Cortex of kidney (tissue), 1 donor: ENCODE measurements around the gene GPR17.

Experiments used
- DNase-seq: peaks from one replicate; lab custom pipeline; 2025; lab: John Stamatoyannopoulos, UW

GPR17 gene

DNA sequence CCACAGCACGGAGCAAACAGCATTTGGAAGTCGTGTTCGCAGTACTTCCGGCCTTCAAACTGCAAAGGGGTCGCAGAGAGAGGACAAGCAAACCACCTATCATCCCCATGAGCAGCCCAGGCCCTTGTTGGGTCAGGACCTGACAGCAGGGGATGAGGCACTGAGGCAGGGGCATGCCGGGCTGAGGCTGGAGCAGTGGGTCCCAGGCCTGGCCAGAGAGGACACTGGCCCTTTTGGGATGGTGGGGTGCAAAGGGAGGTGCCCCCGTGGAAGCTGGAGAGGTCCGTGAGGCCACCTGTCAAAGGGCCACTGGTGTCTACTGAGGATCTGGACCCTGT is 8.9 kb downstream of the GPR17 start:
- DNase-seq = no peak

DNA sequence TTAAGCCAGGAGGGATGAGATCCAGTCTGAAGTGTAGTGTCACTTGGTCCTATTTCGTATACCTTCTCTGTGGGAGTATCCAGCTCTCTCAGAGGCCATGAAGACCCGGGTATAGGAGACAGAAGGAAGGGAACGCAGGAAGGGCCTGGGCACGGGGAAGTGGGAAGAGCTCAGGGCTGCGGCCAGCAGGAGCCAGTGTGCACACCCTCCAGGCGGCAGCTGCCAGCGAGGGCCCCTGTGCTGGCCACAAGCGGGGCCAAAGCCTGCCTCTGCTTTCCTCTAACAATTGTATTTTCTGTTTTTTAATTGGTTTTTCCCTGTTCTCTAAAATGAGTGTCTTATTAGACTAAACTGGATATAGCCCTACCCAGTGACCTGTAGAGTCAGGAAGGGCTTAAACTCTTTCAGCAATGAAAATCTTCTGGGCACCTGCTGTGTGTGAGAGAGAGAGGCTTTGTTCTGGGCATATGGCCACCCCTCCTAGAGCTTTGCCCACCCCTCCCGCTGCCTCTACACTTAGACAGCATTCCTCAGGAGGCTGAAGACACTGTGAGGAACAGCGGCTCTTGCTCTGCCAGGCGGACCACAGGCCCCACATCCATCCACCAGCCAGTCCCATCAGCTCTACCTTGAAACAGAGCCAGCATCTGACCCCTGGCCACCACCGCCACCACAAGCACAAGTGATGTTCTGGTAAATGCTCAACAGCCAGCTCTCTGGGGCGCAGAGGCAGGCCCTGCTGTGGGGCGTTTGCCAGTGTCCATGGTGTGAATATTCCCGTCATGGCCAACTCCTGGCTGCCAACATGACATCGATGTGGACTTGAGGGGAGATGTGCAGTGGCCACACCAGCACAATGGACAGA is 9.5 kb downstream of the GPR17 start:
- no peak for DNase-seq

DNA sequence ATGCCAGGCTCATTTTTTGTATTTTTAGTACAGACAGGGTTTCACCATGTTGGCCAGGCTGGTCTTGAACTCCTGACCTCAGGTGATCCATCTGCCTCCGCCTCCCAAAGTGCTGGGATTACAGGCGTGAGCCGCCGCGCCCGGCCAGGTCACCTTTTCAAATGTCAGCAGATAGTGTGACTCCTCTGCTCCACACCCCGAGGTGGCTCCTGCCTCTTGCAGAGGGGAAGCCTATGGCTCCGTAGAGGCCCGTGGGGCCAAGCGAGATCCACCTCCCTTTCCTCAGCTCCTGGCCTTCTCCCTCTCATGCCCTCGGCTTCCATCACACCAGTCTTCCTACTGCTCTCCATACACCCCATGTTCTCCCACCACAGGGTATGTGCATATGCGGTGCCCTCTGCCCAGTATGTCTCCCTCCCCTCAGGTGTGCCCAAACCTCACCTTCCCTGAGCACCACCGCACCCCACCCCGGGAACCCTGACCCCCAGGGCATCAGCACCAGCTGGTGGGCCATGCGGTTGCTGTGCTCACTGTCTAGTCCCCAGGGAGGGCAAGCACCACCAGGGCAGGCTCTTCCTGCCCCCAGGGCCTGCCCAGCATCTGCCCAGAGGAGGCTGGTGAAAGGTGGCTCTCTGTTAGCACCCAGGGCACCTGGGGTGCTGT is 10.7 kb downstream of the GPR17 start:
- DNase-seq = no peak

DNA sequence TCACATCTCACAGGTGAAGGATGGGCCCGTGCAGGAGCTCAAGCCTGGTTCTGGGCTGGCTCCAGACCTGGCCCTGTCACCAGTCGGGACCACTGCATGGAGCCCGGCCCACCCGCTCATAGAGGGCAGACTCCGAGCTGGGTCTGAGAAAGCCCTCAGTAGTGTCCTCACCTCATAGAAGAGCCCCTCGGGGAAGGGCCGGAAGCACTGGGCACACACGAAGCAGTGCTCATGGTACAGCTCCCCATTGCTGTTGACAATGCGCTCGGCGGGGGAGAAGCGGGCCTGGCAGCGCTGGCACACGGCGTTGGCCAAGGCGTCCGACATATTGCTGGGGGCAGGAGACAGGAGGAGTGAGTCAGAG is 11.3 kb downstream of the GPR17 start:
- no peak for DNase-seq

DNA sequence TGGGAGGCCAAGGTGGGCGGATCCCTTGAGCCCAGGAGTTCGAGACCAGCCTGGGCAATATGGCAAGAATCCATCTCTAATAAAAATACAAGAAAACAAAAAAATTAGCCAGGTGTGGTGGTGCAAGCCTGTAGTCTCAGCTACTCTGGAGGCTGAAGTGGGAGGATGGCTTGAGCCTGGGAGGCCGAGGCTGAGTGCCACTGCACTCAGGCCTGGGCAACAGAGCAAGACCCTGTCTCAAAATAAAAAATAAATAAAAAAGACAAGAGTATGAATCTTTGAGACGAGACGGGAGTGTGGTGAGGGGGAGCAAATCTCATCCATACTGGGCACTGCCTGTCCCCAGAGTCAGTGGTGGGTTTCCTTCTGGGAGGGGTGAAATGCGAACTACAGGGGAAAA is 12.2 kb downstream of the GPR17 start:
- DNase-seq = no peak

DNA sequence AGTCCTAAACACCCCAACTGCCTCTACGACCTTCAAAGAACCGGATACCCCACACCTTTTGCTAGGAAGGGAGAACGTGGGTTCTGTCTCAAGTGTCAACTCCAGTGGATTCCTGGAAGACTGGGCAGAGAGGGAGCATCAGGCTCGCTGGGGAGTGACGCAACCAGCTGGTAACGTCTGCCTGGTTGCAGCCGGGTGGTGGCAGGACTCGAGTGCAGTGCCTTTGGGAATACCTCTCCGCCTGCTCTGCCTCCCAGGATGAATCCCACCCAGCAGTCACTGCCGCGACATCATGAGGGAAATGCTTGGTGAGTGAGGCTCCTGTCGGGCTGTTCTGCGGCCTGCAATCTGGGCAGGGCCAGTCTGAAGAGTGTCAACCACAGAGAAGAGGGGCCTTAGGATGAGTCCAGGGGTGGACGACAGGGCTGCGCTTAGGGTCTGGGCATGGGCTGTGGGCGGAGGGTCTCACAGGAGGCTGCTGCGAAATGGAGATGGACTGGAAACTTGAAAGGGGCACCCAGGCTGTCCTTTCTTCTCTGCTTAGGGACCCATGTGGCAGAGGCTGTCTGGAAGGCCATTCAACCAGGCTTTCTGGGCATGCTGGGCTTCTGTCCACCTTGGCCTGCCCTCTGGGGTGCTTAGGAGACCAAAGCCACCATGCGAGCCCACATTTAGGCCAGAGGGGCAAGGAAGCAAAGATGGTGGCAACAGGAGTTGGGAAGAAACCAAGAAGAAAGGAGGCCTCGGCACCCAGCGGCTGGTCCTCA is 12.9 kb downstream of the GPR17 start:
- no peak for DNase-seq

DNA sequence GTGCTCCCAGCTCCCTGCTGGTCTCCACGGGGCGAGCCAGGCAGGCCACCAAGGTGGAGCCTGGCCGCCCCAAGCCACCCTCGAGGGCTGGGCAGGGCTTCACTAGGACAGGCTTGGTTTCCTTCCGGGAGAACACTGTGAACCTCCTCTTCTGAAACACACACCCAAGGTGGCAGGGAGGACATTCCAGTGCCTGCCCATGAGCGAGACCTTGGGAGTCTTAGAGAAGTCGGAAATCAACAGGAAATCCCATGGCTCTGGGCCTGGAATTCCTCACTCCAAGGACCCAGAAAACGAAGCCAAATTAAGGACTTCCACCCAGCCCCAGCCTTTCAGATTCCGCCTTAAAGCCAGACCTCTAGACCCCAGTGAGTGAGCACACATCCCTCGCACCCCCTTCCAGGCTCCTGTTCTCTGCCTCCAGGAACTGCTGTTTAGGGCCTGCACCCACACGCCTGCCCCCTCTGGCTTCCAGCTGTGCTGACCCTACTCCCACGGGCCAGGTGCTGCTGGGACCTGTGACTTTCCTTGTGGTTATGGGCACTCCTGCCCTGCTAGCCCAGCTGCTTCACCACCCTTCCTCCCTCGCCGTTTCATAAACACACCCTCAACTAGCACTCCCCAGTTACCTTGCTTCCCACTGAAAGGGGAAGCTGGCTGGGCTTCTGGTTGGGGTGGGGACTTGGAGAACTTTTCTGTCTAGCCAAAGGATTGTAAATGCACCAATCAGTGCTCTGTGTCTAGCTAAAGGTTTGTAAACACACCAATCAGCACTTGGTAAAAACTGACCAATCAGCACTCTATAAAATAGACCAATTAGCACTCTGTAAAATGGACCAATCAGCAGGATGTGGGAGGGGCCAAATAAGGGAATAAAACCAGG is 13.7 kb downstream of the GPR17 start:
- no peak for DNase-seq

DNA sequence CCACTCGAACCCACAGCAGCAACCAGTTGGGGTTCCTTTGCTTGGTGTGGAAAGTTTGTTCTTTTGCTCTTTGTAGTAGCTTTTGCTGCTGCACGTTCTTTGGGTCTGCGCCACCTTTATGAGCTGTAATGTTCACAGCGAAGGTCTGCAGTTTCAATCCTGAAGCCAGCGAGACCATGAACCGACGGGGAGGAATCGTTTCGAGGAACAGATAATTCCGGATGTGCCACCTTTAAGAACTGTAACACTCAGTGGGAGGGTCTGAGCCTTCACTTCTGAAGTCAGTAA is 14.3 kb downstream of the GPR17 start:
- DNase-seq = no peak

DNA sequence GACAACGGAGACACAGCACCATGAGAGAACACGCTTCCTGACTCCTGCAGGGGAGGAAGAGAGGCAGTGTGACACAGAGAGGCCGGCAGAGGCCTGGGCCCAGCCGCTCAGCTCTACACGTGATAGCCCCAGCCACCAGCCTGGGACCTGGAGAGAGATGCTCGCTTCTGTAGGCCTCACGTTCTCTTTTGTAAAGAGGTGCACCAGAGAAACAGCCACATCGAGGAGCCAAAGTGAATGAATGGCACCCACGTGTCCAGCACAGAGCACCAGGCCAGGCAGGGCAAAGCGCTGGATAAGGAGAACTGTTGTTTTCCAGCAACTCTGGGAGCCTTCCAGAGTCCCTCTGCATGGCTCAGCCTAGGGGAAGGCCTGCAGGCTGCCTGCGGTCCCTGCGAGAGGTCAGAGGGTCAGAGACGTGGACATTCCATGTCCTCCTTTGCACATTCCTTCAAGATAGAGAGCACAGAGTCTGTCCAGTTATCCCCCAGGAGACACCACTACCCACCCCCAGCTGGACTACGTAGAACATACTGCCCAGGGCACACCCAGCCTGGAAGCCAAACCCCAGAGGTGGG is 15.2 kb downstream of the GPR17 start:
- DNase-seq = no peak

DNA sequence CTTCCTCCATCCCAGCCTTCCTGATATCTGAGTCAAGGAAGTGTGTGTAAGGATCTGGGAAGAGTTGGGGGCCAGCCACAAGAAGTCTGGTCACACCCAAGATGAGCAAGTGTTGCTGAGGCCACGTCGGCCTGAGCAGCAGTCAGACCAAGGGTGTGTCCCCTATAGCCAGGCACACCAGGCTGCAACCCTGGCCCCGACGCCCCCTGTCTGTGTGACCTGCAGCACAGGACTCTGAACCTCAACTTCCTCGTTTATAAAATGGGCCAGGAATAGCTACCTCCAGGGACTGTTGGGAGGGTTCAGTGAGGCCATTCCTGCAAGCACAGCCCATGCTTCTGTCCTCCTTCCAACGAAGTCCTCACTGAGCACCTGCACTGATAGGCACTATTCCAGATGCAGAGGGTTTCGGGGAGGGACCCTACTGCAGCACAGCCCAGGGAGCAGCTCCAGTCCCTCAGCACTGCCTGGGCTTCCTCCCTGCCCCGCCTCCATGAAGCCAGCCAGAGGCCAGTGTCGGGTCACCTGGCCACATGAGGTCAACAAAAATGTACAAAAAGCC is 16.1 kb downstream of the GPR17 start:
- no peak for DNase-seq

DNA sequence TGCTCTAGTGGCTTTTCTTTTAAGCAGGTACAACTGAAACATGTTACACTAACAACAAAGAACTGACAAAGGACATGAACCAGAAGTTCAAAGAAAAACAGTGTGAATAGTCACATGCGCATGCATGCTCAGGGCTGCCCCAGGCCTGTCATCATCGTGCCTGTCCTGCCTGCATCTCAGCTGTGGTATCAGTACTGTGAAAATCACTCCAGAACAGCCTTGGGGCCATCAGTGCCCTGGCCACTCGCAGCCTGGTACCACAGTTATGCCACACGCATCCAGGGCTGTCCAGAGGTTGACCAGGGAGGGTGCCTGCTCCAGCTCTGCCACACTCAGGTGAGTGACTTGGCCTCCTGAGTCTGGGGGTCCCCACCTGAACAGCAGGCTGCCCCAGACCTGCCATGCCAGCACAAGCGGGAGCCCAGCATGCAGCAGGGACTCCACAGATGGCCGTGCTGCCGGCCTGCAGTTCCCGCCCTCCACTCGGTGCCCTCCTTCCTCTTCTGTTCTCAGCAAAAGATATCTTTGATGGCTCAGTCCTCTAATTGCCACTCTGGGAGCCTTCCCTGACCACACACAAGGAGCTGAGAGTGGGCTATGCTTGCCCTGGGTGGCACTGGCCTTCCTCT is 17.1 kb downstream of the GPR17 start:
- DNase-seq = no peak

DNA sequence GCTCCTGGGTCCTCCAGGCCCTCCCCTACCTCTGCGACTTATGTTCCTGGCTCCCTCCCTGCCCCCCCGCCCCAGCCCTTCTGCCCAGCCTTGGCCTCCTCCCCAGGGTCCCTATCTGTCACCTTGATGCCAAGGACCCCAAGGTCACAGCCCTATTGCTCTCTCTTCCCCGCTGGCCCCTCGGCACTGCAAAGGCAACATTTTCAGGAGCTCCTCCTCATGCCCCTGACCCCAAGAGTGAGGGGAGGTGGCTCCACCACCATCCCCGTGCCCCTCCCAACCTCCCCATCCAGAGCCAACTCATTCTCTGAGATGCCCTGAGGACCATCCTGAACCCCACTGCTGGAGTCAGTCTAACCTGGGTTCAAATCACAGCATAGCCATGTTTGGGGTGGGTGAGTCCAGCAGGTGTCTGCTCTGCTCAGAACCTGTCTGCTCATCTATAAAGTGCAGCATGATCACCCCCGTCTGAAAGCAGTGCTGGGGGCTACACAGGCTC is 17.7 kb downstream of the GPR17 start:
- DNase-seq = no peak

DNA sequence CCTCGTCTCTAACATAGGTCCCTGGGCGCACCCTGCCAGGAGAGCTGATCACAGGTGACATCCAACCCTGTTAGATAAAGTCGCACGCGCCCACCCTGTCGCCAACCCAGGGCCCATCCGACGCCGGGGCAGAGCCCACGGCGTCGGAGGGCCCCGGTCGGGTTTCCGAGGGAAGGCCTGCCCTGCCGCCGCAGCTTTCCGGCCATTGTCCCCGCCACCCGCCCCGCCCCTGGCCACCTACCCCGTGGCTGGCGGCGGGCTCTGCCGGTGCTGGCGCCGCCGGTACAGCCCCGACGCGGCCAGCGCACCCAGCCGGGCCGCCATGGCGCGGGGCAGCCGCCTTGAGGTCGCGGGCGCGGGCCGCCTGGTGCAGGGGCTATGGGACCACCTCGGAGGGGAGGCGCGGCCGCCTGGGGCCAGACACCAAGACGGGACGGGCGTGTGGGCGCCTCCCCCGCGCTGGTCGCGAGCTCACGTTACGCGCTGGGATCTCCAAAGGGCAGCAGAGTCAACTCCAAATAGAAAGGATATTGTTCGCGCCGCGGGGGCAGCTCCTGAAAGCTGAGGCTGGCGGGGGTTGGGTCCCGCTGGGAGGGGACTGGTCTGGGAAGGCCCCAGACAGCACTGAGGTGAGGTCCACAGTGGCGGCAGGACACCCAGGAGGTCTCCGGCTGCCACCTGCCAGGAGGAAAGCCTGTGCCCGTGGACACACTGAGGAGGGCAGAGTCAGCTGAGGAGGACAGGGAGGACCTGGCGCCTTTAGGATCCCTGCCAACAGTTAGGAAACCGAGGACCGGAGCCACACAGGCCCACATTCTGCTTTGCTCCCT is 18.3 kb downstream of the GPR17 start:
- DNase-seq = no peak

DNA sequence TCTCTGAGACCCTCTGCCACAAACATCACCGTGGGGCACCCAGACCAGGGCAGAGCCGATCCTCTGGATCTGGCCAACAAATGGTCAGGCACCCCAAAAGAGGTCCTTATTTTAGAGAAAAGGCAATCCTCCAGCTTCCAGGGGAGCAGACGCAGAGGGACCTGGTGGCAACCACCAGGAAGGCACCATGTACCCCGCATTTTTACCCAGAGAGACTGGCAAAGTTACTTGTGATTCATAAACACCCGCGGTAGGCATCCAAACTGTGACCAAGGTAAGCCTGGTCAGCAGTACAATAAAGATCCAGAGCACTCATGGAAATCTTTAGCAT is 18.9 kb downstream of the GPR17 start:
- no peak for DNase-seq

DNA sequence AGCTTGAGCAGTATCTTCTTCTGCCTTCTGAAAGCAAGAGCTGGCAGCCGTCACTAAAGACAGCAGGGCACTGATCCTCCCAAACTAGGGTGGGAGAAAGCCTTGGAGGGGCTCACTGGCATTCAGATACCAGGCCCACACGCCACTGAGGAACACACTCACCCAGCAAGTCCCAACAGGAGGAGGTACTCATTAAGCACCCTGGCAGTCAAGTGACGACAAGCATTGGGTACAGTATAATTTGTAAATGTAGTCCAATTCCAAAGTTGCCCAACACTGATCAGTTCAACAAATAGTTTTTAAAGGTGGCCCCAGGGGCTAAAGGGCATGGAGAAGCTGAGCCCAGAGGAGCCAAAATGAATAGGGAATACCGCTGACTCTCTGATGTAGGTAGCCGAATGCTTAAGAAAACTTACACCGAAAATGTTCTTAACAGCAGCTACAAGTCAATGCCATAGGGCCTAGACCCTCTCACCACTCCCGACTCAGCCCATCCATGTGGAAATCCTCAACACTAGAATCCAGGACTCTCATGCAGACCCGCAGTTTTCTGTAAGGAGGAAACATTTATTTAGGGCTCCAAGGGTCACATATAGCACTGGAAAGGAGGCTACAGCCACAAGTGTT is 19.4 kb downstream of the GPR17 start:
- no peak for DNase-seq

DNA sequence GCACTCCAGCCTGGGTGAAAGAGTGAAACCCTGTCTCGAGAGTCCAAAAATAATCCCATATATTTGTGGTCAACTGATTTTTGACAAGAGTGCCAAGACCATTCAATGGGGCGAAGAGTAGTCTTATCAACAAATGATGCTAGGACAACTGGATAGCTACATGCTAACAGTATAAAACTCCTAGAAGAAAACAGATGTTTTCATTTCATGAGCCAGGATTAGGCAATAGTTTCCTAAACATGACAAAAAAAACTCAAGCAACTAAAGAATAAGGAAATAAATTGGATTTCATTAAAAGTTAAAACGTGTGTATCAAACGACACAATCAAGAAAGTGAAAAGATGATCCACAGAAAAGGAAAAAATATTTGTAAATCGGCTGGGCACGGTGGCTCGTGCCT is 23.1 kb downstream of the GPR17 start:
- no peak for DNase-seq

DNA sequence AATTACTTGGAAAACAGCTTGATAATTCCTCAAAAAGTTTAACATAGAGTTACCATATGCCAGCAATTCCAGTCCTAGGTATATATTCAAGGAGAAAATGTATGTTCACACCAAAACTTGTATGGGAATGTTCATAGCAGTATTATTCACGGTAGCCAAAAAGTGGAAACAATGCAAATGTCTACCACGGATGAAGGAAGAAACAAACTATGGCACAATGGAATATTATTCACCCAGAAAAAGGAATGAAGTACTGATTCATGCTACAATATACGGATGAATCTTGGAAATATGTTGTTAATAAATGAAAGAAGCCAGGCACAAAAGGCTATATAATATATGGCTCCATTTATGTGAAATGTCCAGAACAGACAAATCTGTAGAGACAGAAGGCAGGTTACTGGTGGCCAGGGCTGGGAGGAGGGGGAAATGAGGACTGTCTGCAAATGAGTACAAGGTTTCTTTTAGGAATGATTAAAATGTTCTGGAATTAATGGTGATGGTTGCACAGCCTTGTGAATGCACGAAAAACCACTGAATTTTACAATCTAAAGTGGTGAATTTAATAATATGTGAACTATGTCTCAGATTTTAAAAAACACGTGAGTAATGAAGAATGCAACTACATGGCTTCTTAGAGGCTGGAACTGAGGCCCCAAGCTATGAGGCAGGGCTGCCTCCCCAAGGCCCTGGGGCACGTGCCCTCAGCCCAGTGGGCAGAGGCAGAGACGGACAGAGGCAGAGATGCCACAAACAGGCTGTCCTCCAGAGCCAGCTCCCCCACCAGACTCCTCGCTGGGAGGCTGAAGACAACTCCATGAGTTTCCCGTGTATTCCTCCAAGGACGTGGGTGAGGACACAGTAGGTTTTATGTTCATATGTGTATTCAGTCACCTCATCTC is 24.4 kb downstream of the GPR17 start:
- DNase-seq = no peak

DNA sequence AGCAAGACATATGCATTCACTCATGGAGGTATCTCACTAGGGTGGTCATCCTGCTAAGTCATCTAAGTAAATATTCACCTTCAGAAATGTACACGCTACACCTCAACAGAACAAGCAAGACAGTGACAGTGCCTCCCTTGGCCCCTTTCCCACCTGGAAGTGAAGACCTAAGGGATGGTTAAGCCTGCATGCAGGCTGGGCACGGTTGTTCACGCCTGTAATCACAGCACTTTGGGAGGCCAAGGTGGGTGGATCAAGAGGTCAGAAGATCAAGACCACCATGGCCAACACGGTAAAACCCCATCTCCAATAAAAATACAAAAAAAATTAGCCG is 25.0 kb downstream of the GPR17 start:
- no peak for DNase-seq
